HL-60 (cell line): ENCODE measurements around the gene NDE1.

Source experiments
- CTCF ChIP-seq: IDR thresholded peaks from one replicate; pipeline ENCODE4 v1.5.1; 2011; ENCODE audit warnings: low read length, control low read depth, inconsistent platforms; ENCODE audit not compliant: insufficient read depth
- GABPA ChIP-seq: IDR thresholded peaks from 2 replicates; pipeline ENCODE4 v1.6.1; 2012; ENCODE audit warnings: low read depth
- POLR2AphosphoS5 ChIP-seq: IDR thresholded peaks from 2 replicates; pipeline ENCODE4 v1.6.1; 2012; ENCODE audit warnings: low read depth
- REST ChIP-seq: IDR thresholded peaks from 2 replicates; pipeline ENCODE4 v1.6.1; 2012; ENCODE audit warnings: low read depth; ENCODE audit not compliant: insufficient replicate concordance
- SPI1 ChIP-seq: IDR thresholded peaks from 2 replicates; pipeline ENCODE4 v1.6.1; 2012; ENCODE audit warnings: low read depth, mild to moderate bottlenecking, borderline replicate concordance

DNA sequence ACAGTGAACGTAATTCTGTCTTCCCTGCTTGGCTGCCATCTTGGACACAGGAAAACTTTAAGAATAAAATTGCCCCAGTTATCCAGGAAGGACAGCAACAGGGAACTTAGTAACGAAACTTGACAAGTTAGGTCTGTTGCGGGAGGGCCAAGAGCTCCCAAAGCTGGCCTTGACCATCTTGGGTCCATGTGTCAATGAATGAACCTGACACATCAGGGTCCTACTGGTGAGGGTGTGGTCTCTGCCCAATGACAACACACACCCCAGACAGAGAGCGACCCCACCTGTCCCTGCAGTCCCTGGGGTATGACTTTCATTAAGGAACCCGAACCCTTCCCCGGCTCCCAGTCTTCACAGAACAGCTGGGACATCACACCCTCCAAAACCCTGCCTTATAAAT is 96.3 kb downstream of the NDE1 start:
- TF ChIP-seq CTCF, result no peak
- TF ChIP-seq SPI1, result no peak
- no peak for TF ChIP-seq POLR2AphosphoS5
- TF ChIP-seq REST, result no peak
- no peak for TF ChIP-seq GABPA
